HG03354 (cell line): Measurements from ENCODE around the gene GLS2.
"Not testable (repeated sequence)": the region's sequence is repeated elsewhere in the genome, so short reads cannot be mapped to it uniquely, and the experiment has no call there.

Source experiments
- ATAC-seq: cut with Tn5 transposase; IDR thresholded peaks from one replicate; pipeline ENCODE4 v1.9.1; 2021; ENCODE audit warnings: mild to moderate bottlenecking; ENCODE audit not compliant: unreplicated experiment, poor library complexity, severe bottlenecking

GLS2 gene

GRCh38 chr12:56450241-56450640 lies 37.7 kb downstream of the GLS2 start:
- no peak for ATAC-seq

DNA sequence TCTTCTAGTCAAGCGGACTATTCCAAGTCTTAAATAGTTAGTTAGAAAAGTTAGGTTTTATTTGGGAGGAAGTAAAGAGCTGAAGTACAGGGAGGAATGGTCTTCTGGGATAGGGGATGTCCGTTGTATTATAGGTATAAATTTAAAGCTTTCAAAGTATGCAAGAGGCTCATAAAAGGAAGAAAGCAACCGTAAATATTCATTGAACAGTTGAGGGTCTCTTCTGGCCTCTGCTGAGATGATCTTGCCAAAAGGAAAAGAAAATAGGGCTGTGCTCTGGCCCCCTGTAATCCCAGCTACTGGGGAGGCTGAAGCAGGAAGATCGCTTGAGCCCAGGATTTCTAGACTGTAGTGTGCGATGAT lies 38.4 kb downstream of the GLS2 start:
- ATAC-seq = no peak

DNA sequence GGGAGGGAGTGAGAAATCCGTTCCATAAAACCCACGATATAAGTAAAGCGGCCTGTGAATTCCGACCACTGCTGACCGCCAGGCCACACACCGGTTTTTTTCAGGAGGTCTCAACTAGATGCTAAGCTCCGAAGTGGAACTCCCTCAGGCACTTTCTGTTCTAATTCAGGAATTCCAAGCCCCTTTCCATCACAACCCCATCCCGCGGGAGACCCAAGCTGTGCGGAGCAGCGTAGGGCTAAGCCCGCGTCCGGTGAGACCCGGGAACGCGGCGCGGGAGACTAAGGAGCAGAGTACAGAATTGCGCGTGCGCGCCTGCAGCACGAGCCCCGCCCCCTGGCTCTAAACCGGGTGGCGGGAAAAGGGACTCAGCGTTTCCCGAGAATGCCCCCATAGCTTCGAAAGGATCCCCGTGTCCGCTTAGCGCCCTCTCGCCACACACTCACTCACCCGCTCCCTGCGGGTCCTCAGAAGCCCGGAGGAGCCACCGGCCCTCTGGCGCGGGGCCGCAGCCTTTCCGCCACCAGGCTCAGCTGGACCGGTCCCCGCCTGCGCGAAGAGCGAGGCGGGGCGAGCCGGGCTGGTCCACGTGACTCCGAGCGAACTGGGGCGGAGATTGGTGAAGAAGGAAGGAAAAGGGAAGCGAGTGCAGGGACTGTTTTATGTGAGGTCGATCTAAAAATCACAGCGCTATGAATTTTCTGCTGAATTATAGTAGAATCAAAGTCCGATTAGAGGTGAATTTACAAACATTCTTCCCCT lies 38.9 kb downstream of the GLS2 start, which contains the start of gene TIMELESS:
TIMELESS (minus strand) TSS at position 567 of the 762 bp plus-strand sequence. CDS start 15,256 bp downstream, outside the sequence.
- peak; percentile 95 for ATAC-seq

DNA sequence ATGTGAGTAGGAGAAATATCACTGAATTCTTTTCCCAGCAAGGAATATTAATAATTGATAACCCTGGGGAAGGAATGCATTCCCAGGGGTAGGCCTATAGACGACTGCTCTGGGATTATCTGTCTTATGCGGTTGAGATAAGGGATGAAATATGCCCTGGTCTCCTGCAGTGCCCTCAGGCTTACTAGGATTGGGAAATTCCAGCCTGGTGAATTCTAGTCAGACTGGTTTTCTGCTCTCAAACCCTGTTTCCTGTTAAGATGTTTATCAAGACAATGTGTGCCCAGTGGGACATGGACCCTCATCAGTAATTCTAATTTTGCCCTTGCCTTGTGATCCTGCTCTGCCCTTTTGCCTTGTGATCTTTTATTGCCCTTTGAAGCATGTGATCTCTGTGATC lies 44.8 kb downstream of the GLS2 start:
- ATAC-seq = not testable (repeated sequence)

DNA sequence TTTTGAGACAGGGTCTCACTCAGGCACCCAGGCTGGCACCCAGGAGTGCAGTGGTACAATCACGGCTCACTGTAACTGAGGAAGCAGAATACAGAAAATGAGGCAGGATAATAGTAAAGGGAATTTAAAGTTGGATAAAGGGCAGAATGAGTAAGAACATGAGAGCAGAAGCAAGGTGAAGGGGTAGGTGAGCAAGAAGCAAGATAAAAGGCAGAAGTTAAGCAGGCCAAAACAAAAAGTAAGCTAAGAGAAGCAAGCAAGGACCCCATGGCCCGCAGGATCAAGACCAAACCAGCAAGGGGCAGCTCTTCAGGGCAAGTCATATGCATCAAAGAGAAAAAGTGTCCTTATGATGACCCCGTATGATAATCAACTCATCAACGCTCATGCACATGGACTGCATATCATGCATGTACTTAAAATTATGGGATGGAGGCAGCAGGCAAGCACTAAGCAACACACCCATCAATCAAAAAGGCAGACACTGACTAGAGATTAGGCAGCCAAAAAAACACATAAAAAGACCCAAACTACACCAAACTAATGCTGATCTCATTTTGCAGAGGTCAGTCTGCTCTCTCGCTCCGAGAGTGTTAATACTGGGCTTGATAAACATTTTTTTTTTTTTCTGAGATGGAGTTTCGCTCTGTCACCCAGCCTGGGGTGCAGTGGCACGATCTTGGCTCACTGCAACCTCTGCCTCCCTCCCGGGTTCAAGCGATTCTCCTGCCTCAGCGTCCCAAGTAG lies 50.4 kb downstream of the GLS2 start:
- ATAC-seq = no peak

DNA sequence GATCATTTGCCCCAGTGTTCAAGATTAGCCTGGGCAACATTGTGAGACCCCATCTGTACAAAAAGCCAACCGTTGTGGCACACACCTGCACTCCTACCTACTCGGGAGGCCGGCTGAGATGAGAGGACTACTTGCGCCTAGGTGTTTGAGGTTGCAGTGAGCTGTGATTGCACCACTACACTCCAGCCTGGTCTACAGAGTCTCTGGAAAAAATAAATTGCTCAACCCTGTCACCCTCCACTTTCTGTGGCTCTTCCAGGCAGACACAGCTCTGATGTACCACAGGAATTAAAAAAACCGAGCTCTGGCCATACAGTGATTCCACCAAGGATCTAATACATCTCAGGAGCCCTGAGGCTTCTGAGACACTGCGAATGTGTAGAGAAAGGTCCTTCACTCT lies 53.1 kb downstream of the GLS2 start:
- ATAC-seq = no peak

DNA sequence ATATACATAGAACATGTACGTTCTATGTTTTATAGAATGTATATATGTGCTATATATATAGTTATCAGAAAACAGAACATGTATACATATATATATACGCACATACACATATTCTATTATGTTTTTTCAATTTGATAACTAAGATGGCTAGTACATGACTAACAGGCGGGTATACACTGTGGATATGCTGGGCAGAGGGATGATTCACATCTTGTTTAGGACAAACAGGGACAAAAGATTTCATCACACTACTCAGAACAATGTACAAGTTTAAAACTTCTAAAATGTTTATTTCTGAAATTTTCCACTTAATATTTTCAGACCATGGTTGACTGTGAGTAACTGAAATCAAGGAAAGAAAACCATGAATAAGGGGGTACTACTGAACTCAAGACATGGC lies 56.1 kb downstream of the GLS2 start:
- ATAC-seq = no peak

- no peak for ATAC-seq
These were observed 56.7 kb downstream of the GLS2 start for GRCh38 chr12:56431288-56431687.

GRCh38 chr12:56425940-56426438 lies 62.0 kb downstream of the GLS2 start:
- no peak for ATAC-seq

DNA sequence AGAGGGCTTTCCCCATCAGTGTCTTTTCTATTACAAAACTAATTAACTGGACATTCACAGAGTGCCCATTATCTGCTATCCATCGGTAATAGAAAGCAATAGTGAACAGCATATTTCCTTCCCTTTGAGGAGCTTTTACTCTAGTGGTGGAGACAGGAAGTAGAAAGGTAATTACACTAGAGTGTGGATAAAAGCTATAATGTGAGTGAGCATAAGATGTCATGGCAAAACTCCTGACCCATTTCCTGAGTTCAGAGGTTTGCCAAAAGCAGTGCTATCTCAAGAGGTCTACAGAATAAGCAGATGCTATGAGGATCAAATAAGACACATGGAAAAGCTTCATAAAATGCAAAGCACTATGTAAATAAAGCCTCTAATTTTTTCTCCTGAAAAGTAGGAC lies 62.8 kb downstream of the GLS2 start:
- no peak for ATAC-seq
